IPS DF 6.9 (cell line): ENCODE results near the gene TCF12.
"Not testable (repeated sequence)": the region's sequence is repeated elsewhere in the genome, so short reads cannot be mapped to it uniquely, and the experiment has no call there.

Source experiments
- DNase-seq: peaks from one replicate; pipeline ENCODE4 v3.0.0-alpha.2; 2013; ENCODE audit warnings: low read depth, low spot score
- H3K27ac ChIP-seq: one replicate; pipeline ENCODE4 v1.5.1; 2013; ENCODE audit warnings: low read length, control low read depth
- H3K27me3 ChIP-seq: 2 replicates; pipeline ENCODE4 v1.6.1; 2013; ENCODE audit warnings: mild to moderate bottlenecking, low read length; ENCODE audit not compliant: control insufficient read depth, insufficient read depth
- H3K36me3 ChIP-seq: 2 replicates; pipeline ENCODE4 v1.6.1; 2013; ENCODE audit warnings: low read length; ENCODE audit not compliant: control insufficient read depth, insufficient read depth
- H3K4me1 ChIP-seq: 2 replicates; pipeline ENCODE4 v1.6.1; 2013; ENCODE audit warnings: low read length; ENCODE audit not compliant: control insufficient read depth, insufficient read depth
- H3K4me3 ChIP-seq: 2 replicates; pipeline ENCODE4 v1.5.1; 2013; ENCODE audit warnings: mild to moderate bottlenecking, low read length
- H3K9me3 ChIP-seq: 2 replicates; pipeline ENCODE4 v1.6.1; 2013; ENCODE audit warnings: low read length, inconsistent platforms; ENCODE audit not compliant: control insufficient read depth, insufficient read depth
- WGBS: extraction: QIAGEN DNeasy Blood & Tissue Kit; methylation state at CpG from one replicate; pipeline ENCODE4 v1.1.7; 2013; ENCODE audit warnings: mixed read lengths, missing lambda C conversion rate; ENCODE audit not compliant: insufficient read length, insufficient coverage; 5-methylcytosine and 5-hydroxymethylcytosine counted together

The TCF12 gene

GRCh38 chr15:56930669-56931313 lies 12.3 kb downstream of the TCF12 start:
- no peaks in the 10 kb centered on the region for H3K27me3 ChIP-seq
- DNase-seq = no peak
- no CpG with 5 or more reads among the region's 2 CpGs for WGBS
- H3K27ac ChIP-seq = no peak overlapping the region
- no peaks in the 10 kb centered on the region; the same call in 1 of the 2 replicates for H3K4me1 ChIP-seq
- H3K9me3 ChIP-seq = no peaks in the 10 kb centered on the region
- H3K4me3 ChIP-seq = no peak overlapping the region
- no peaks in the 10 kb centered on the region for H3K36me3 ChIP-seq

- no peaks in the 10 kb centered on the region; the same call in 1 of the 2 replicates for H3K4me1 ChIP-seq
- H3K27me3 ChIP-seq = no peaks in the 10 kb centered on the region
- H3K36me3 ChIP-seq = no peaks in the 10 kb centered on the region
- H3K9me3 ChIP-seq = no peaks in the 10 kb centered on the region
- no peak for DNase-seq
- WGBS = no CpG with 5 or more reads among the region's 1 CpG
- H3K4me3 ChIP-seq = no peak overlapping the region
- no peak overlapping the region for H3K27ac ChIP-seq
Observed at GRCh38 chr15:56931639-56932508, 13.4 kb downstream of the TCF12 start.

- not testable (repeated sequence) for H3K9me3 ChIP-seq, H3K36me3 ChIP-seq, H3K4me1 ChIP-seq, DNase-seq, H3K4me3 ChIP-seq, H3K27me3 ChIP-seq, H3K27ac ChIP-seq
- WGBS = no CpG with 5 or more reads among the region's 4 CpGs
Observed at GRCh38 chr15:56932509-56932868, 14.0 kb downstream of the TCF12 start.

DNA sequence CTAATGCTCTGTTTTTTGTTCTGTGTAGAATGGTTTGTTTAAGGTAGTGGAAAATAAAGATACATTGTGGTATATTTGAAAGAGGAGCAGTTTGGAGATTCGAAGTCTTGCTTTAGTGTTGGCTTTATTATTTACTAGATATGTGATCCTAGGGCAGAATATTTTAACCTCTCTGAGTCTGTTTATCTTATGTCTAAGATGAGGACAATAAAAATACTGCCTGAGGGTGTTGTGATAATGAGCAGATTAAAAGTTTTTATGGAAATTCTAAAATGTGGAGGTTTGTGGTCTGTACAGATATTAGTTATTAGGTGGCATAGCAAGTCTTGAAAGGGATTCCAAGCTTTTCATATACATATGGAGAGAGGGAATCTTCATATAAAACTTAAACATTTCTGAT lies 15.0 kb downstream of the TCF12 start:
- DNase-seq = no peak
- Histone ChIP-seq H3K4me3 (no peak overlapping the region), H3K27me3 (no peaks in the 10 kb centered on the region), H3K4me1 (no peaks in the 10 kb centered on the region; the same call in 1 of the 2 replicates), H3K36me3 (no peaks in the 10 kb centered on the region), H3K27ac (no peak overlapping the region), H3K9me3 (no peaks in the 10 kb centered on the region)
- WGBS = 100% methylated on average over 1 of the region's 1 CpG

DNA sequence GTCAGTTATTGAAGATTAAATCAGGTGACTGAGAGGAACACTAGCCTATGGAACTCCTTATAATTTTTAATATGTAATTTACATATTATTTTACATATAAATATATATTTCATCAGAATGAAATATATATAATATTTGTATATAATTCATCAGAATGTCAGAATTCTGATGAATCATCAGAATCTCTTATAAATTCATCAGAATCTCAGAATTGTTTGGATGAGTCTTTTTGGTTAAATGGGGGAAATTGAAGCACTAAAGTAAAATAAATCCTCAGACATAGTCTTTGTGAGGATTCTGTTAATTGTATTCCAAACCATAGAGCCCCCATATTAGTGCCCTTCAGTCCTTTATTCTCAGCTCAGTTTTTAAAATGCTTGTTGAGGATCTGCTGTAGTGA lies 15.4 kb downstream of the TCF12 start:
- no peak for DNase-seq
- Histone ChIP-seq H3K27me3 (no peaks in the 10 kb centered on the region), H3K4me3 (no peak overlapping the region), H3K36me3 (no peaks in the 10 kb centered on the region), H3K9me3 (no peaks in the 10 kb centered on the region), H3K27ac (no peak overlapping the region), H3K4me1 (no peaks in the 10 kb centered on the region; the same call in 1 of the 2 replicates)

- H3K9me3 ChIP-seq = no peaks in the 10 kb centered on the region
- H3K4me3 ChIP-seq = no peak overlapping the region
- no peaks in the 10 kb centered on the region for H3K36me3 ChIP-seq
- H3K27me3 ChIP-seq = no peaks in the 10 kb centered on the region
- no peak for DNase-seq
- no CpG with 5 or more reads among the region's 5 CpGs for WGBS
- no peaks in the 10 kb centered on the region; the same call in 1 of the 2 replicates for H3K4me1 ChIP-seq
- no peak overlapping the region for H3K27ac ChIP-seq
Observed at GRCh38 chr15:56934269-56934668, 15.8 kb downstream of the TCF12 start.

DNA sequence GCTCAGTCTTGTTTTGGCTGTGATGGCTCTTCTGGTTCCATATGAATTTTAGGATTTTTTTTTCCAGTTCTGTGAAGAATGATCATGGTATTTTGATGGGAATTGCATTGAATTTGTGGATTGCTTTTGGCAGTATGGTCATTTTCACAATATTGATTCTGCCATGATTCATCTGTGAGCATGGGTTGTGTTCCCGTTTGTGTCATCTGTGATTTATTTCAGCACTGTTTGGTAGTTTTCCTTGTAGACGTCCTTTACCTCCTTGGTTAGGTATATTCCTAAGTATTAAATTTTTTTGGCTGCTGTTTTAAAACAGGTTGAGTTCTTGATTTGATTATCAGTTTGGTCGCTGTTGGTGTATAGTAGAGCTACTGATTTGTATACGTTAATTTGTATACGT lies 18.5 kb downstream of the TCF12 start:
- WGBS = 100% methylated on average over 3 of the region's 5 CpGs

GRCh38 chr15:56939257-56939656 lies 20.8 kb downstream of the TCF12 start:
- Histone ChIP-seq H3K27me3 (no peaks in the 10 kb centered on the region), H3K9me3 (no peaks in the 10 kb centered on the region), H3K27ac (no peak overlapping the region), H3K36me3 (no peaks in the 10 kb centered on the region), H3K4me3 (no peak overlapping the region), H3K4me1 (no peaks in the 10 kb centered on the region)
- DNase-seq = no peak

More for the DNA sequence above, 18.5 kb downstream of the TCF12 start:
- H3K27ac ChIP-seq = no peak overlapping the region
- H3K27me3 ChIP-seq = no peaks in the 10 kb centered on the region
- H3K9me3 ChIP-seq = no peaks in the 10 kb centered on the region
- no peak for DNase-seq
- H3K4me3 ChIP-seq = no peak overlapping the region
- H3K36me3 ChIP-seq = no peaks in the 10 kb centered on the region
- H3K4me1 ChIP-seq = no peaks in the 10 kb centered on the region

DNA sequence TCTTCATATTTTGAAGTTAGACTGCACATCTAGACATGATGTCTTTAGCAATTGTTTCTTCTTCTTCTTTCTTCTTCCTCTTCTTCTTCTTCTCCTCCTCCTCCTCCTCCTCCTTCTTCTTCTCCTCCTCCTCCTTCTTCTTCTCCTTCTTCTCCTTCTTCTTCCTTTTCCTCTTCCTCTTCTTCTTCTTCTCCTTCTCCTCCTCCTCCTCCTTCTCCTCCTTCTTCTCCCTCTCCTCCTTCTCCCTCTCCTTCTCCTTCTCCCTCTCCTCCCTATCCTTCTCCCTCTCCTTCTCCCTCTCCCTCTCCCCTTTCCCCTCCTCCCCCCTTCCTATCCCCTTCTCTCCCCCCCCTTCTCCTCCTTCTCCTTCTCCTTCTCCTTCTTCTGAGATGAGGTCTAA lies 21.9 kb downstream of the TCF12 start:
- Histone ChIP-seq H3K4me3 (no peak overlapping the region), H3K27ac (no peak overlapping the region), H3K4me1 (no peaks in the 10 kb centered on the region), H3K9me3 (no peaks in the 10 kb centered on the region), H3K36me3 (no peaks in the 10 kb centered on the region), H3K27me3 (no peaks in the 10 kb centered on the region)
- DNase-seq = no peak

DNA sequence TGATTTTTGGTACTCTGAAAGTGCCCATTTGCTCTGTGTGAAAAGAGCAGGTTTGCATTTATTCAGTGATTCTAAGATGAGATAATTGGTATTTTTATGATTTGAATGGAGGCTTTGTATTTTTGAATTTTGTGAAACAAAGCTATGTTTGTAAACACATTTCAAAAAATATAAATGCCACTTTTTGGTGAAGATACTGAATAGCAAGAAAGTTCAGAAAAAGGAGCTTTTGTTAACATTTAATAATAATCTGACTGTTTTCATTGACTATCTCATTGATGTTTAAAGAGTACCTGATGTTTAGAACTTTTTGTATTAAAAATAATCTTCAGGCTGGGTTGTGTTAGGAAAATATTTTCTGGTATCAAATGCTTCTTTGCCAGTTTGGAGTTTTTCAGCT lies 23.7 kb downstream of the TCF12 start:
- no peak for DNase-seq
- Histone ChIP-seq H3K27me3 (no peaks in the 10 kb centered on the region), H3K9me3 (no peaks in the 10 kb centered on the region), H3K4me3 (no peak overlapping the region), H3K27ac (no peak overlapping the region), H3K4me1 (no peaks in the 10 kb centered on the region), H3K36me3 (no peaks in the 10 kb centered on the region)

GRCh38 chr15:56943403-56943802 lies 25.0 kb downstream of the TCF12 start:
- Histone ChIP-seq H3K27ac (no peak overlapping the region), H3K4me1 (no peaks in the 10 kb centered on the region), H3K4me3 (no peak overlapping the region), H3K36me3 (no peaks in the 10 kb centered on the region), H3K9me3 (no peaks in the 10 kb centered on the region), H3K27me3 (no peaks in the 10 kb centered on the region)
- DNase-seq = no peak
- no CpG with 5 or more reads among the region's 1 CpG for WGBS
